HG02885 (cell line): Measurements from ENCODE around the gene FBXO48.

ENCODE experiments used
- ATAC-seq: cut with Tn5 transposase; IDR thresholded peaks from one replicate; pipeline ENCODE4 v1.9.1; 2021; ENCODE audit warnings: mild to moderate bottlenecking; ENCODE audit not compliant: unreplicated experiment, poor library complexity

The FBXO48 gene

DNA sequence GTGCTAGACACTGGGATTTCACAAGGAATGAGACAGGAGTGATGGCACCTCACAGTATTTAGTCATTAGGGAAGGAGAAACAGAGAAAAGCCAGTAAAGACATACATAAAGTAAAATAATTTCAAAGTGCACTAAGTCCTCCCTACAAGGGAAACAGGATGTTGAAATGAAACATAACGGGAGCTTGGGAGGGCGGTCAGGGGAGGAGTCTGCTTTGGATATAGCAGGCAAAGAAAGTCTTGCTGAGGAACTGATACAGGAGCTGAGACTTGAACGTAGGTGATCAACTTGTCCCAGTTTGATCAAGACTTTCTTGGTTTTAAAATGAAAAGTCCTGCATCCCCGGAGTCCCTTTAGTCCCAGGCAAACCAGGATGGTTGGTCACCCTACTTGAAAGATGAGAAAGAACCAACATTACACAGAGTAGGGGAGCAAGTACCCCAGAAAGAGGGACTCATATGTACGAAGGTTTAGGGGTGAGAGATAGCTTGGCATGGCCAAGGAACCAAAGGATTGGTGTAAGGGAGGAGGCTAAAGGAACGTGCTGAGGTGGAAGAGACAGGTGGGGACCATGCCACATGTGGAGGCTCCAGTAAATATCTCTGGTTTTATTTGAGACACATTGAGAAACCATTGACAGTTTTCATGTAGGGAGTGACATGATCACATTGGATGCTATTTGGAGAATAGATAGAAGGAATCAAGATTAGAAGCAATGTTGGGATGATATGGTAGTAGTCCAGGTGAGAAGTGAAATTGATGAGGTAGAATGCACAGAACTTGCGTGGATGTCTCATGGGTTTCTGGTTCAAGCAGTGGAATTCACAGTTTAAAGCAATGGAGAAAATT is 28.4 kb downstream of the FBXO48 start:
- no peak for ATAC-seq

DNA sequence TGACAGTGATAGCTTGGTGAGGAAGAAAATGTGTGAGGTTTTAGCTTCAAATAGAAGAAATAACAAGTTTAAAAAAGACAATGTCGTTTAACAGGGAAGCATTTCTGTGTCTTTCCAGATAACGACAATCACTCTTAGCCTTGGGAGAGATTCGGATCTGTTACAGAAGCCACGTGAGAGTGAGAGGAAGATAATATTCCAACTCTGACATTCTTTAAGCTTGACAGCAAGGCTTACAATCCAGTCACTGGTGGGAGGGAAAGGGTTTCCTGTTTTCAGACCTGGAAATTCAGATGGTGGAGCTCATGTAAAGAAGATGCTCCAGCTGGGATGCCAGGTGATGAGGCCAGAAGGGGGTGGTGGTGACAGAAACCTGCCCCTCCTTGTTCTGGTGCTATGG is 30.8 kb downstream of the FBXO48 start:
- ATAC-seq = no peak

DNA sequence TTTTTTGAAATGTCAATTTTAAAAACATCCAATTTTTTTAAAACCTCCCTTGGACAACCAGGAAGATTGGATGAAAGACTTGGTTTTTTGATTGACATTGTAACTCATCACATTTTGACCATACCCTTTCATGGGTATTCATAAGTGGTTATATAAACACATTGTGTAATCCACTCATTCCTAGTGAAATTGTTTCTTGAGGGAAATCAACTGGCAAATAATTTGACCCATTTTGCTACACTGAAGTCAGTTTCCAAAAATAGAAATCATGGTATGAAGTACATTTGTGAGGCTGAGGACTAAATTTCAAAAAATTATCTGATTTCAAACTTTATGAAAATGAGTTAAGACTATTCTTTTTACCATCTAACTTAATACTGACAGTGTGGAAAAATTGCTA is 31.5 kb downstream of the FBXO48 start:
- ATAC-seq = no peak

DNA sequence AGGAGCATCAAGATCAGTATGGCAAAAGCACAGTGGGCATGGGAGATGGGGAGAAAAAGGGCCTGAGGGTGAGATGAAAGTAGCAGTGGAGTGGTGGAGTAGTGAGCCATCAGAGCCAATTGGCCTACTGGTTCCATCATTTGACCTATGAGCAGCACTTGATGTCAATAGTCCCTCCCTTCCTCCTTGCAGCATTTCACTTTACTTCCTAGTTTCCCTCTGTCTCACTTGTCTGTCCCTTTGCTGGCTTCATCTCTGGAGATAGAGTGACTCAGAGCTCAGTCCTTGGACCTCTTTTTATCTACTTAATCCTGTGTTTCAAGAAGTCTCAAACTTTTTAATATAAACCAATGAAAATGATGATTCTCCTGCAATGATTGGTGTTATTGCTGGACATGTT is 32.1 kb downstream of the FBXO48 start:
- no peak for ATAC-seq

DNA sequence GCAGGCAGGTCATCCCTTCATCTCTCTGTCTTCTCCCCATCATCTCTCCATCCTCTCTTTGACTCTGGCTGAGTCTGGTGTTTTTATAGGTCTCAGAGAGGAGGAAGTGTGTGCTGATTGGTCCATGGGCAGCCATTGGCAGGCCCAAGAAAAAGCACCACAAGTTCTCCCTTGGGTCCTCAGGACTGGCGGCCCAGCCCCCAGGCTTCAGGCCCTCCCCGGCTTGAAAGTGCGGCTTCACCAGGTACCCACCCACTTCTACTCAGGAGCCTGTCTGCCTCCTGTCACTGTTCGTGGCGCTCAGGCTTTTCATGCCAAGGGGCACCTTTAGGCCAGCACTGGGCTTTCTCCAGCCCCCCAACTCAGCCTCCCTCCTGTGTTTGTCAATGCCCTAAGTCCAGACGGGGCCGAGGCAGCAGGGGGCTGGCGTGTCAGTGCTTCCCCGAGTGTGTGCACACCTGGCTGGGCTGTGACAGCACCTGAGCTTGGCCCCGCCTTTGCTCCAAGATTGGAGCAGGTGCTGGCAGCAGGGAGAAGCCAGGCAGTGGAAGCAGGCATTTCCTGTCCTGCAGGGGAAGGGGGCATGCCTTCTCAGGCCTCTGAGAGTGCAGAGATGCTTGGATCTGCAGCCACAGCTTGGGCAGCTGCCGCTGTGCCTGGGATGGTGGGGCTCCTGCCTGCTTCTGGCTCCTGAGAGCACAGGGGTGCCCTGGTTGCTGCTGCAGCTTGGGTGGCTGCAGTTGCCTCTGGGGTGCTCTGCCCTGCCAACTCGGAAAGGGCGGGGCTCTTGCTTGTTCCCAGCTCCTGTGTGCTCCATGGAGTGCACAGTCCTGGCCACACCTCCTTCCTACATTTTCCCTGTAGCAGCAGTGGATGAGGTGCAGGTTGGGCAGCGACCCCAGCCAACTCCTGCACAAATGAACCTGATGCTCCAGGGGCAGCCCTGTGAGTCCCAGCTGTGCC is 34.1 kb downstream of the FBXO48 start:
- ATAC-seq = no peak

DNA sequence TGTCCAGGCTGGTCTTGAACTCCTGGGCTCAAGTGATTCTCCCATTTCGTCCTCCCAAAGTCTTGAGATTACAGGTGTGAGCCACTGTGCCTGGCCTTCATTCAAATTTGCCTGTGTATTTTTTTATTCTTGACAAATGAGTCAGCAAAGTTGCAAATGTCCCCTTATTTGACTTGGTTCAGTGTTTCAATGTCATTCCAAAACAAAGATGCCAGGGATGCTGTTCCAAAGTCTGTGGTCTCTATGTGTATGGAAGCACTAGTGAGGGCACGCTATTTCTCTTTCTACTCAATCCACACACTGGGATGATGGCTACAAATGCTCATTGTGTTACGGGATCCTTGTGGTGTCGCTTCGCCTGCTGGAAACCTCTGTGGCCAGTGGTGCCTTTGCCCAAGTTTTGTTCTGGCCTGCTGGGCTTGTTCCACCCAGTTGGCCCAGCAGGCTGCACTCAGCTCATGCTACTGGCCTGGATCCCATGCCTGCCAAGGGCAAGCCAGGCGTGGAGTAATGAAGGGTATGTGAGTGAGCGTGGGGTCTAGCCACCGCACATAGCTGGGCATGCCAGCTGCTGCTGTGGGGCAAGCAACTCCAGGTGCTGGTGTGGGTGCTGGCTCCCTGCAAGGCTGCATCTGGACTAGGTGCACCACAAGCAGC is 35.6 kb downstream of the FBXO48 start:
- no peak for ATAC-seq

GRCh38 chr2:68429311-68429826 is 37.7 kb downstream of the FBXO48 start:
- no peak for ATAC-seq

DNA sequence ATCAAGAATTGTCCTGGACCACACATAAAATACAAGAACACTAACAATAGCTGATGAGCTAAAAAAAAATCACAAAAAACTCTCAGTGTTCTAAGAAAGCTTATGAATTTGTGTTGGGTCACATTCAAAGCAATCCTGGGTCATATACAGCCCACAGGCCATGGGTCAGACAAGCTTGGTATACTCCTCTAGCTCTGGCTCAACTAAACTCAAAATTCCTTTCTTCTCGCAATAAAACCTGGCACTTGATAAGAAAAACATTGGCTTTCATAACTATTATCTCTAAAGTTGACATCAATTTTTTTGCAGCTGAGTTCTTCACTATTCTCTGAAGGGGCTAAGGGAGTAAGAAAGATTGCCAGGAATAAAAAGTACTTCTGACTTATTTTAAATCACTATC is 38.3 kb downstream of the FBXO48 start:
- no peak for ATAC-seq

DNA sequence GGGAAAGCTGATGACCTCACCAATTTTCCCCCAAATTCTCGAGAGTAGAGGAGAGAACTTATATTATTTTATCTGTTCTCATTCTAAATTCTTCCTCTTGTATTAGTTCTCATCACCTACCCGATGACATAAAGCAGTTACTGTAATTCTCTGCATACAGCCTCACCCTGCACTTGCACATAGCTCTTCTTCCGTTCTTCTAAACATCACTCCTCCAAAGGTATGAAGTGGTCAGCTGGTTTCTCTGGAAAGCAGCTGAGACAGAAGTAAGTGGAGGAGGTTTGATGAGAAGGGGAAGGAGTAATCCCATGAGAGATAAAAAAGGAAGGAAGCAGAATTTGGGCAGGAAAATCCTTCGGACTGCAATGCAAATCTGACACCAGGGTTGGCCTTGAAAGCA is 39.0 kb downstream of the FBXO48 start:
- no peak for ATAC-seq

DNA sequence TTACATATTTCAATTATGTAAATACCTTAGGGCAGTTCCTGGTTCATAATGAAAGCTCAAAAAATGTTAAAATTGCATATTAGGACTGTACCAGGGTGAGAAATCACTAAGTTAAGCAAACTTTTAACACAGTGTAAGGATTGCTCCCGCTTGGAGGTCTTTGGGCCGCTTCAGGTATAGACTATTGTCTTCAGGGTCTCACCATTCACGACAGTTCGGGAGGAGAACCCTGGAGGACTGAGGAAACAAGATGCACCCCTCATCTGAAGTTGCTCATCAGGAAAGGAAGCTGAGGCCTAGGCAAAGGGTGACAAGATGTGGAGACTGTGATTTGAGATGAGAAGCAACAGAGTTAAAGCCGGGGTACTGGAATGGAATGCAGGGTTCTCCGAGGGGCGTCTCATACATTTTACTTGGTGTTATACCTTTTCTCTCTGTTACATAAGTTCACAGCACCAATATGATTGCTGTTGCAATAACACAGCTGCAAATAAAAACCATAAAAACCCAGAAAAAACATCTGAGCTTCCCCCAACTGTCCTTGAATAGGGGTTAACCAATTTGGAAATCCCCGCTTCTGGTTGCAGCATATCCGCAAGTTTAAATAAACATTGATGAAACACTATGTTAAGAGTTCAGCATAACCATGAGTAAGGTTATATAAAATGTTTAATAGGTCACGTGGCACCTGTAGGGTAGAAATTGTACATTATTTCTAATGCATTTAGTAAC is 40.1 kb downstream of the FBXO48 start:
- peak; percentile 33 for ATAC-seq

DNA sequence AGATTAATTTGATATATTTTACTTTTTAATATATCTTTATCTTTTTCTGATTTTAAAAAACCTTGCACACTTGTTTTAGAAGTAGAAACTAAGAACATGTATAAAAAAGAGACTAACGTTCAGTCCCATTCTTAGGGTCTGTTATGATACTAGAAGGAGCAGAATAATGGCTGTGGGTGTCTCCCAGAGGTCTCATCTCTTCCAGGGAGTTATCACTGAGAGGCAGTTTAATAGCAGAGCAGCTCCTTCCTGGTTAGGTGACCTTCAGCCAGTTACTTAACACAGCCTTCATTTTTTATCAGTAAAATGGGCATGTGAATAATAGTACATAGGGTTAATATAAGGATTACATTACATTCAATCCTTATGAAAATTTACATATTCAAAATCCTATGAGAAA is 40.6 kb downstream of the FBXO48 start:
- no peak for ATAC-seq

GRCh38 chr2:68425503-68425902 is 41.6 kb downstream of the FBXO48 start:
- no peak for ATAC-seq

DNA sequence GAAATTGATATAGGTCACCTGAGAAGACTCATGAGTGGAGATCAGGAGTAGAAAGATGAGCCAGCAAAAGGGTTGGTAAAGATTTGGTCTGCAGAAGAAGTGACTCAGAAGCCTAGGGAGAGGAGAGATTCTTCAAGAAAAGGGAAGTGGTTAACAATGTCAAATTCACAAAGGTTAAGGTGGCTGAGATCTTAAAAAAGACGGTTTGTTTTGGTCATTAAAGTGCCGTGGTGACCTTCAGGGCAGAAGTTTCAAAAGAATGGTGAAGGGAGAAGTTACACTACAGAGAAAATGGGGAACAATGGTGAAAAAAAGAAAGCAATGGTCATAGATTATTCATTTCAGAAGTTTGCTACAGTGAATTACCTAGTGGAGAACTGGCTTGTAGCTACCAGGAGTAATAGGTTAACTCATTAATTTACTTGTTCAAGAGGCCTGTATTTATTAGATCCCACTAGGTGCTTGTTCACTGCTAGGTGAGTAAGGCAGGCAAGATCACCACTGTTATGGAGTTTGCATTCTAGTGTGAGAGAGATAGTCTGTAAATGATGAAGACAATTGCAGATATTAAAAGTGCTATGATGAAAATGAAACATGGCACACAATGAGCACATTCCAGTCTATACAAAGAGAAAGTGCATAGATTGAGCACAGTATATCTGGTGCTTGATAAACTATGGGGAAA is 43.0 kb downstream of the FBXO48 start:
- ATAC-seq = peak; percentile 83

DNA sequence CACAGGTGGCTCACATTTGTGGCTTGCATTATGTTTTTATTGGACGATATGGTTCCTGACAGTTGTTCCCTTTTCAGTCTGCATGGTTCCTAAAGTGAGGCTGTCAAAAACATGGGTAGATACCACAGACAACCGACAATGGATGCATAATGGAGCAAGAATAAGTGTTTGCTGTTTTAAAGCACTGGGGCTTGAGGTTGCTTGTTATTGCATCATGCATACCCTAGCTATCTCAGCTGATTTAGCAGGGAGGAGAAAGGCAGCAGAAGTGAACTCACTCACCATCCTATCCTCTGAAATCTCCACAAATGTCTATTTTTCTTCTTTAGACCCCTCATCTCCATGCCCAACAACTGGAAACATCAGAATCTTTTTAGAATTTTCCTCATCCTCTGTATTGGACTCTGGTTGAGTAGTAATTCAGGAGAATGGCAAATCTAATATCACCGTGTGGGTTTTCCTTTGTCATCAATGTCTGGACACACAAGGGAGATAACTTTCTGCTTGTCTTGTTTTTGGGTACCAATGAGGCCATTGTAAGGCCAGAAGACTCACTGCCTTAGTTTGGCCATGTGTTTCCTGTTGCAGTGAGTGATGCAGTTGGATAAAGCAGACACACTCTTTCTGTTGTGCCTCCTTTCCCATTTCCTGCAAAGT is 46.7 kb downstream of the FBXO48 start:
- ATAC-seq = no peak

GRCh38 chr2:68418855-68419254 is 48.2 kb downstream of the FBXO48 start:
- ATAC-seq = no peak

GRCh38 chr2:68418419-68418818 is 48.7 kb downstream of the FBXO48 start:
- ATAC-seq = no peak

DNA sequence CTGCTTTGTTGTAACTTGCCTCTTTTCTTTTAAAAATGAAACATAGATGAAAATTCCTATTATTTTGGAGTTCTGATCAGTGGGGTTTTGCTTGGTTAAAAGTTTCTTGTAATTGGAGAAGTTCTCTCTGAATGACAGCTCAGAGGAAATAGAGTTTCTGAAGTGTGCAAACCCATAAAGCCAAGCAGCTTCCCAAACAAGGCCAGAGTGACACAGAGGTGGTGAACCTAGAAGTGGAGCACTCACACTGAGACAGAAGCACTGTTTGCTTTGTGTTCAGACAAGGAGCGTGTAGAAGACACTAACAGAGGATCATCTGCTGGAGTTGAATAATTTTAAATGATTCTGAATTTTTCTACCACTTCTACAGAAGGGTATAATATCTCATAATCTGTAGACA is 49.2 kb downstream of the FBXO48 start:
- ATAC-seq = peak; percentile 47

DNA sequence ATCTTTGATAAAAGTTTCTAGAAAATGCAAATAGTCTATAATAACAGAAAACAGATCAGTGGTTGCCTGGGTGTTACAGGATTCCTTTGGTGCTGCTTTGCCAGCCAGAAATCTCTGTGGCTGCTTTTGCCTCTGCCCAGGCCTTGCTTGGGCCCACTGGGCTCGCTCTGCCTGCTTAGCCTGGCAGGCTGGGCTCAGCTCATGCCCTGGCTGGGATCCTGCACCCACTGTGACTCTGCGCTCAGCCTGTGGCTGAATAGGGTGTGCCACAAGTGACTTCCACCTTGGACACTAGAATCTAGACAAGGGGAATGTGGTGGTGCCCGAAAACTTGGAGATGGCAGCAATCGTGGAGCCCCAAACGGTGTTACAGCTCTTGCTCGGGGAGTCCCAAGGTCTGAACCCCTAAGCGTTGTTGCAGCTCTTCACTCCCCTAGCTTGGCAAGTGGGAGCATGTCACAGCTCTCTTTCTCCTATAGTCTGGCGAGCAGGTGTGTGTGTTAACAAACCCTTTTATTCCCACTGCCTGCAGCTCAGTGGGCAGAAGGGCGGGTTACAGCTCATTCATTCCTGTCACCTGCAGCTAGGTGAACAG is 50.9 kb downstream of the FBXO48 start:
- ATAC-seq = no peak
